Measurements from ENCODE around the gene ARID1B.

- TF ChIP-seq CTCF (IDR thresholded peaks at IDR 0.05 in 2 of 3, conservative IDR thresholded peaks at IDR 0.05 in 1 of 3; ENCODE audit: insufficient read depth in 2 of 3, low read depth in 1 of 3, low read length in 3 of 3) (no peak), RCOR1 (IDR thresholded peaks at IDR 0.05; ENCODE audit: borderline replicate concordance in 1 of 2, low read depth in 2 of 2, low read length in 2 of 2) (no peak)
- TF ChIP-seq, protein P1, sequence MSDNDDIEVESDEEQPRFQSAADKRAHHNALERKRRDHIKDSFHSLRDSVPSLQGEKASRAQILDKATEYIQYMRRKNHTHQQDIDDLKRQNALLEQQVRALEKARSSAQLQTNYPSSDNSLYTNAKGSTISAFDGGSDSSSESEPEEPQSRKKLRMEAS (CRISPR knock-in tag; IDR thresholded peaks at IDR 0.05): no peak
- TF ChIP-seq, protein P2, sequence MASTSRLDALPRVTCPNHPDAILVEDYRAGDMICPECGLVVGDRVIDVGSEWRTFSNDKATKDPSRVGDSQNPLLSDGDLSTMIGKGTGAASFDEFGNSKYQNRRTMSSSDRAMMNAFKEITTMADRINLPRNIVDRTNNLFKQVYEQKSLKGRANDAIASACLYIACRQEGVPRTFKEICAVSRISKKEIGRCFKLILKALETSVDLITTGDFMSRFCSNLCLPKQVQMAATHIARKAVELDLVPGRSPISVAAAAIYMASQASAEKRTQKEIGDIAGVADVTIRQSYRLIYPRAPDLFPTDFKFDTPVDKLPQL (IDR thresholded peaks at IDR 0.05; ENCODE audit: extremely low read depth, insufficient read length): no peak
These were observed 392.5 kb downstream of the ARID1B start for GRCh38 chr6:157169656-157170055.
